Stimulated activated CD8-positive, alpha-beta memory T cell treated with anti-CD3 and anti-CD28 coated beads, Interleukin-15, amount 100 ng/mL, for 48 hours (primary cell): ENCODE results near the gene PTGFRN.

ENCODE experiments used
- DNase-seq, 2 donors: peaks; one replicate each; pipeline ENCODE4 v3.0.0-alpha.2; 2020; ENCODE audit warnings: low read depth in 2 of 2

The PTGFRN gene

DNA sequence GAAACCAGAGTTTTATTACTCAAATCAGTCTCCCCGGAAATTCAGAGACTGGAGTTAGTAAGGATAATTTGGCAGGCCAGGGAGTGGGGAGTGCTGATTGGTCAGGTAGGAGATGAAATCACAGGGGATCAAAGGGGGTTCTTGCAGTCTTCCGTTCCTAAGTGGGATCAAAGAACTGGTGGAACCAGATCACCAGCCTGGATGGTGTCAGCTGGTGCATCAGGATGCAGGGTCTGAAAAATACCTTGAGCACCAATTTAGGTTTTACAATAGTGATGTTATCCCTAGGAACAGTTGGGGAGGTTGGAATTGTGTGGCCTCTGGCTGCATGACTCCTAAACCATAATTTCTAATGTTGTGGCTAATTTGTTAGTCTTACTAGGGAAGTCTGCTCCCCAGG, 90.4 kb downstream of the PTGFRN start:
- no peak for DNase-seq

GRCh38 chr1:117001254-117001927, 91.7 kb downstream of the PTGFRN start, which contains the start of gene CD101:
CD101 (plus strand) TSS chr1:117001760; CDS start chr1:117001818, 58 bp downstream.
- DNase-seq: peak in 1 of 2 donors; percentile 36

GRCh38 chr1:117003223-117003875, 93.6 kb downstream of the PTGFRN start:
- DNase-seq: no peak

DNA sequence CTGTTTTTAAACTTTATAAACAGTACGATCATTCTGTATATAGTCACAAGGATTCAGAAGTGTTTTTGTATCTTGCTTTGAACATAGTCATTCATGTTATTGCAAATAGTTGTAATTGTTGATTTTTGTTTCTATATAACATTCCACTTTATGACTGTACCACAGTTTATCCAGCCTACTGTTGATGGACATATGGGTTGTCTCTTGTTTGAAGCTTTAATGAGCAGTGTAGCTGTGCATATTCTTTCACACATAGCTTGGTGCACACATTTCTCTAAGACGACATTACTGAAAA, 98.0 kb downstream of the PTGFRN start:
- DNase-seq: no peak

DNA sequence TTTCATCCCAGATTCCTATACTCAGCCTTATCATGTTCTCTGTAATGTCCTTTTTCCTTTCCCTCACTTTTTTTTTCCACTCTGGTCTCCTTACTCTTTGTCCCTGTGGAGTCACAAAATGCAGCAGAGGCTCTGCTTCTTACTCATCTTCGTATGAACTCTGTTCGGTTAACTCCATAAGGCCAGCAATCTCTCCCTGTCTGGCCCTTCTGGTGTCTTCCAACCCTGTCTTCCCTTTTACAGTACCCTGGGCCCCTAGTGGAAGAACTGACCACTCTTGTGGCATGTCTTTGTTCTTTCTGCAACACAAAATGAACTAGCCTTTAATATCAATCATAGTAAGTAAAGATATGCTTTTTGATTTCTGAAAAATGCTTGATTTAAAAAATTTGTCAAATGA, 98.9 kb downstream of the PTGFRN start:
- no peak for DNase-seq

- no peak for DNase-seq
Observed at GRCh38 chr1:117009132-117009531, 99.4 kb downstream of the PTGFRN start.

DNA sequence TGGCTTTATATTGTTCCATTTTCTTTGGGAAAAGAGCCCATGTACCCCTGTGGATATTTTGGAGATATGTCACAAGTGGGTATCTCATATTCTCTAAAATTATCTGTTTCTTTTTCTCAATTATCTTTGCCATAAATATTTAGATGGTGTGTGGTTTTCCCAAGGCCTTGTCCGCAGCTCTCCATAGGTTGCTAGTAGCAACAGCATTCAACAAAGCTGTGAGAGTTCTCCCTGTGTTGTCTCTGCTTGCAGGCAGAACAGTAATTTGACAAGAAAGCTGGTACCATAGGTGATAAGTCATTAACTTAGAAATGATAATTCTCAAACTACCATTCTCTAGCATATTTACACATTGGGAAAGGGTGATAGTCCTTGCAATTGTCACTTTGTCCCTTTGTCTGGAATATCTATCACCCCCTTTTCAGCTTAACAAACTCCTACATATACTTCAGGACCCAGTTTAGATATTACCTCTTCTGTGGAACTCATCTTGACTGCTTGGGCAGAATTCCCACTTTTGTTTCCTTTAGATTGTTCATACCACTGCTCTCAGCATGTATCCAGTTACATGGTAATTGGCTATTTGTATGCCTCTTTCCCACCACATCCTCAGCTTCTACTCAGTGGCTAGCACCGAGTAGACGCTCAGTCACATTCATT, 100.7 kb downstream of the PTGFRN start:
- no peak for DNase-seq

- DNase-seq: no peak
Observed at GRCh38 chr1:117011334-117011733, 101.6 kb downstream of the PTGFRN start.

- no peak for DNase-seq
Observed at GRCh38 chr1:117013309-117013858, 103.7 kb downstream of the PTGFRN start.

GRCh38 chr1:117014209-117014608, 104.5 kb downstream of the PTGFRN start:
- DNase-seq: no peak

DNA sequence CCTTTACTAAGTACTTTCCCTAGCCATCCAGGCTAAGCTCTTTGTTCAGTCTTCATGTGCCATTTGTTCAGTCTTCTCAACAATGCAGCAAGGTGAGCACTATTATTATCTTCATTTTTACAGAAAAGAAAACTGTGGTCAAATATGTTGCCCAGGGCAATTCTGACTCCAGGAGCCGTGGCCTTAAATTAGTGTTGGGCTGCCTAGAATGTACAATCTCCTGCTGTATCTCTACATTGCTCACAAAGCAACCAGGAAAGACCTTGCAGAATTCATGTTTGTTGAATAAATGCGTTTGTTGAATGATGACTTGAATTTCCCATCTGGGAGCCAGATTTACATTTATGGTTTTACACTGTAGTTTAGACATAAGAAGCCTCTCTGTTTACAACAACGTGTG, 106.0 kb downstream of the PTGFRN start:
- DNase-seq: no peak

- no peak for DNase-seq
Observed at GRCh38 chr1:117017062-117017461, 107.3 kb downstream of the PTGFRN start.

- no peak for DNase-seq
Observed at GRCh38 chr1:117017648-117018047, 107.9 kb downstream of the PTGFRN start.

DNA sequence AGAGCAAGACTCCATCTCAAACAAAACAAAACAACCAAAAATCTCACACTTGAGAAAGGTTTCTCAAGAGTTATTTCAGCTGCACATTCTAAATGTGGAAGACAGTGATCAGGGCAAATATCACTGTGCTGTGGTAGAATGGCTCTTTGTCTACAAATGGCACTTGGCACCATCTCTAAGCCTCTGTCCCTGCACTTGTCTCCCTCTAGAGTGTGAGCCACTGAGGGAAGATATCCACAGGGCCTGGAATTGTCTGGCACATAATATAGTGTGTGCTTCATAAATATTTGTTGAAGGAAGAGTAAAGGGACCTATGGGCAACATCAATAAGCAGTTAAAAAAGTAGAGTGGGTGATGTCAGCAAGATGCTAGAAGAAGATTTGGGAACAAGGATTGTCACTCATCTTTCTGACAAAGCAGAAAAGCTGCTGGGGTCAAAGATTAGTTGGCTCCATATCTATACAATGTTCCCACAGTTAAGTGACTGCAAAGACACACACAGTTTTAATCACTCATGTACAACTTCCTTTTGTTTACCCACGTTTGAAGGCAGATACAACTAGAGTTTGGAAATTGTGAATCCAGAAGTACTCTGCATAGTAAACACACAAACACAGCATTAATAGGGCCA, 110.9 kb downstream of the PTGFRN start:
- DNase-seq: no peak

DNA sequence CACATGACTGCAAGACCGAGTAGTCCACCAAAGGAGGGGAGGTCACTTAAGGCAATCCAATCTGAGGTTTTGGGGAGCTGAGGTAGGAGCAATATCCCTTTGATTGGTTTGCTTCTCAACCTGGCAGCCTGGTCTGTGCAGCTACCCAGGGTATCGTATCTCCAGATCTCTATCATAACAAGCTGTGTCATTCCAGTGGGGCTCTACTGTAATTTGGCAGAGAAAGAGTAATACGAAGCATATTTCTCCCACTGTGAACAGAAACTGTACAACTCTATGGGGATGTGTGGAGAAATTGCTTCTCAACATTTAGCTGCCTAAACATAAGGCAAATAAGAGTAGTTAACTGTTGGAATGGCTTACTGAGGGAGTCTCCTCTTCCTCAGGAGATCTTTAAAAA, 112.4 kb downstream of the PTGFRN start:
- no peak for DNase-seq

- no peak for DNase-seq
Observed at GRCh38 chr1:117025568-117025967, 115.9 kb downstream of the PTGFRN start.

- DNase-seq: no peak
Observed at GRCh38 chr1:117026361-117026760, 116.6 kb downstream of the PTGFRN start.

- no peak for DNase-seq
Observed at GRCh38 chr1:117029685-117030084, 120.0 kb downstream of the PTGFRN start.

DNA sequence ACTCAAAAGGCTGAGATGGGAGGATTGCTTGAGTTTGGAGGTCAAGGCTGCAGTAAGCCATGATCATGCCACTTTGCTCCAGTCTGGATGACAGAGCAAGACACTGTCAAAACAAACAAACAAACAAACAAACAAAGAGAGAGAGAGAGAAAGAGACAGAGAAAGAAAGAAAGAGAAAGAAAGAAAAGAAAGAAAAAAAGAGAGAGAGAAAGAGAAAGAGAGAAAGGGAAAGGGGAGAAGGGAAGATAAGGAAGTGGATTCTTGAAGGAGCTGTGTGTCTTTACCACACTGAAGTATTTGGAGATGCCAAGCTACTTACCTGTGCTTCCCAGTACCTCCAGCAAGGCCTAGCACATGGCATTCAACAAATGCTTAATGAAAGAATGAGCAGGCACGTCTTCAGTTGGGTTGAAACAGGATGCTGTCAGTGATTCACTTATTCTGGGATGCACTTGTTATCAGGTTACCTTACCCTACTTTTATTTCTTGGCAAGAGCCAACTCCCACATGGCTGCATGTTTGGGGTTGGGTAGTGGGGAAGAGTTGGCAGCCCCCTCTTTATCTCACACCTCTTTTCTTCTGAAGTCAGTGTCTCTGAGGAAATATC, 120.7 kb downstream of the PTGFRN start:
- DNase-seq: no peak

- DNase-seq: no peak
Observed at GRCh38 chr1:117032266-117032665, 122.5 kb downstream of the PTGFRN start.

- no peak for DNase-seq
Observed at GRCh38 chr1:117032681-117033539, 123.2 kb downstream of the PTGFRN start.
